Adrenal gland (tissue), 5 donors: ENCODE results near the gene MAPKBP1.

Experiments
- CTCF ChIP-seq, 6 experiments: fragments of 450-650 bp in 4 of 6; fragments of 200-600 bp in 2 of 6; sonication (generic) in 1 of 6; IDR thresholded peaks; 1 replicate in 5 of 6; 2 replicates in 1 of 6; pipeline versions ENCODE4 v1.5.1 to v1.8.0; 2016 to 2021; ENCODE audit warnings: antibody characterized with exemption in 6 of 6, mild to moderate bottlenecking in 2 of 6, moderate library complexity in 1 of 6
- POLR2A ChIP-seq, 2 donors: fragments of 450-650 bp; IDR thresholded peaks; one replicate each; pipeline ENCODE4 v1.6.1; 2017; ENCODE audit warnings: antibody characterized with exemption in 2 of 2, mild to moderate bottlenecking in 2 of 2, moderate library complexity in 1 of 2
- donor health status: DM: no; HTN: no; CAD: no.

- TF ChIP-seq POLR2A (IDR thresholded peaks at IDR 0.05) (no peak), CTCF (IDR thresholded peaks at IDR 0.05) (no peak)
Observed at GRCh38 chr15:41735046-41735445, 39.2 kb upstream of the MAPKBP1 start.
